OCI-LY3 (cell line): ENCODE measurements around the gene LYZL2.

Experiments used
- CTCF ChIP-seq: fragments of 200-600, 300-600 bp; sonication (generic); IDR thresholded peaks from 2 replicates; pipeline ENCODE4 v1.5.1; 2014; ENCODE audit warnings: antibody characterized with exemption, low read length, low read depth
- EZH2phosphoT487 ChIP-seq: fragments of 200-600 bp; shearing (Covaris generic); IDR thresholded peaks from 2 replicates; pipeline ENCODE4 v1.6.1; 2018; ENCODE audit warnings: antibody characterized with exemption, mixed run types, low read depth

DNA sequence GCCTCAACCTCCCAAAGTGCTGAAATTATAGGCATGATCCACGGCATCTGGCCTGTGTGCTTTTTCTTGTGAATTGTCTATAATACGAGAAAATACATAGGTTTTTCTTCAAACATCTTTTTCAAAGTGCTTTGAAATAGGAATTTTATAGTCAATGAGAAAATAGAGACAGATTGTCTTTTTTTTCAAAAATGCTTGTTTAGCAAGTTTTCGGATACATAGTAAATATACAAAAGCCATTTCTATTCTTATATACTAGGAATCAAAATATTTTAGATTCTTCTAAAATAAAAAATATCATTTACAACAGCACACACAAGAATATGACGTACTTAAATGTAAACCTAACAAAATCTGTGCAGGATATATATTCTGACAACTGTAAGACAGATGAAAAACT lies 1.6 kb upstream of the LYZL2 start:
- TF ChIP-seq CTCF (no peak), EZH2phosphoT487 (no peak)
